ENCODE data around the gene GRAMD1B. TPM values are rescaled to one million over a fixed set of nuclear protein-coding genes. Genes with fewer than 3 reads are reported as not detected.
"Not testable (repeated sequence)": the region's sequence is repeated elsewhere in the genome, so short reads cannot be mapped to it uniquely, and the experiment has no call there.

GRAMD1B gene
- total RNA-seq, 4 donors from 2014 or later, result 1.8 to 4.0 (median 3.0) TPM

- H3K27ac ChIP-seq, result no peak overlapping the region
- TF ChIP-seq EP300 (IDR thresholded peaks at IDR 0.05) (no peak), CTCF (IDR thresholded peaks at IDR 0.05) (no peak), POLR2A (IDR thresholded peaks at IDR 0.05) (no peak), POLR2AphosphoS5 (IDR thresholded peaks at IDR 0.05) (no peak)
Measured at GRCh38 chr11:123518496-123519054, 88.5 kb downstream of the GRAMD1B start.

GRCh38 chr11:123519055-123519796 lies 89.2 kb downstream of the GRAMD1B start:
- peaks cover 26% of the 10 kb centered on the region for H3K27me3 ChIP-seq
- no peaks in the 10 kb centered on the region for H3K36me3 ChIP-seq
- H3K4me1 ChIP-seq, result no peaks in the 10 kb centered on the region
- 34 to 43% methylated on average over 6 to 11 of the region's 11 CpGs for WGBS, 2 donors (ENCODE audit: low coverage in 1 of 2)
- no peak overlapping the region for H3K27ac ChIP-seq
- ATAC-seq, result no peak
- TF ChIP-seq EP300 (IDR thresholded peaks at IDR 0.05) (no peak), CTCF (IDR thresholded peaks at IDR 0.05) (no peak), POLR2AphosphoS5 (IDR thresholded peaks at IDR 0.05) (no peak), POLR2A (IDR thresholded peaks at IDR 0.05) (no peak)
- H3K4me3 ChIP-seq, result no peak overlapping the region
- no peaks in the 10 kb centered on the region for H3K9me3 ChIP-seq

More at GRCh38 chr11:123518496-123519054, 88.5 kb downstream of the GRAMD1B start:
- 40 to 68% methylated on average over 1 to 8 of the region's 9 CpGs for WGBS, 2 donors (ENCODE audit: low coverage in 1 of 2)
- H3K9me3 ChIP-seq, result no peaks in the 10 kb centered on the region
- H3K36me3 ChIP-seq, result no peaks in the 10 kb centered on the region
- no peaks in the 10 kb centered on the region for H3K4me1 ChIP-seq
- ATAC-seq, result no peak
- peaks cover 31% of the 10 kb centered on the region for H3K27me3 ChIP-seq
- H3K4me3 ChIP-seq, result no peak overlapping the region

- peaks cover 27% of the 10 kb centered on the region for H3K27me3 ChIP-seq
- ATAC-seq, result no peak
Measured at GRCh38 chr11:123519797-123520193, 89.7 kb downstream of the GRAMD1B start.

GRCh38 chr11:123520476-123520875 lies 90.4 kb downstream of the GRAMD1B start:
- WGBS, 2 donors (ENCODE audit: low coverage in 1 of 2), result 100% methylated on average over 2 to 6 of the region's 6 CpGs
- not testable (repeated sequence) for H3K4me3 ChIP-seq, H3K36me3 ChIP-seq, ATAC-seq, H3K9me3 ChIP-seq, H3K27ac ChIP-seq, H3K4me1 ChIP-seq
- H3K27me3 ChIP-seq, result peaks cover 33% of the 10 kb centered on the region

More at GRCh38 chr11:123519797-123520193, 89.7 kb downstream of the GRAMD1B start:
- H3K4me1 ChIP-seq, result no peaks in the 10 kb centered on the region
- 70 to 85% methylated on average over 2 to 3 of the region's 7 CpGs for whole genome bisulfite sequencing, 2 donors (ENCODE audit: low coverage in 1 of 2)
- no peak overlapping the region for H3K27ac ChIP-seq
- no peak overlapping the region for H3K4me3 ChIP-seq
- no peaks in the 10 kb centered on the region for H3K9me3 ChIP-seq
- no peaks in the 10 kb centered on the region for H3K36me3 ChIP-seq
- TF ChIP-seq CTCF (IDR thresholded peaks at IDR 0.05) (no peak), EP300 (IDR thresholded peaks at IDR 0.05) (no peak), POLR2AphosphoS5 (IDR thresholded peaks at IDR 0.05) (no peak), POLR2A (IDR thresholded peaks at IDR 0.05) (no peak)

- no peaks in the 10 kb centered on the region for H3K4me1 ChIP-seq
- no peak overlapping the region for H3K4me3 ChIP-seq
- no peak for TF ChIP-seq CTCF (IDR thresholded peaks at IDR 0.05)
- no peak for TF ChIP-seq EP300 (IDR thresholded peaks at IDR 0.05)
- no peak for TF ChIP-seq POLR2AphosphoS5 (IDR thresholded peaks at IDR 0.05)
- TF ChIP-seq POLR2A (IDR thresholded peaks at IDR 0.05), result no peak
- H3K36me3 ChIP-seq, result no peaks in the 10 kb centered on the region
- peaks cover 38% of the 10 kb centered on the region for H3K27me3 ChIP-seq
- no peaks in the 10 kb centered on the region for H3K9me3 ChIP-seq
- 88 to 91% methylated on average over 3 of the region's 3 CpGs for WGBS, 2 donors (ENCODE audit: low coverage in 1 of 2)
- ATAC-seq, result no peak
- no peak overlapping the region for H3K27ac ChIP-seq
Measured at GRCh38 chr11:123521001-123521400, 90.9 kb downstream of the GRAMD1B start.
